ENCODE data around the gene HSH2D.

Gene HSH2D

DNA sequence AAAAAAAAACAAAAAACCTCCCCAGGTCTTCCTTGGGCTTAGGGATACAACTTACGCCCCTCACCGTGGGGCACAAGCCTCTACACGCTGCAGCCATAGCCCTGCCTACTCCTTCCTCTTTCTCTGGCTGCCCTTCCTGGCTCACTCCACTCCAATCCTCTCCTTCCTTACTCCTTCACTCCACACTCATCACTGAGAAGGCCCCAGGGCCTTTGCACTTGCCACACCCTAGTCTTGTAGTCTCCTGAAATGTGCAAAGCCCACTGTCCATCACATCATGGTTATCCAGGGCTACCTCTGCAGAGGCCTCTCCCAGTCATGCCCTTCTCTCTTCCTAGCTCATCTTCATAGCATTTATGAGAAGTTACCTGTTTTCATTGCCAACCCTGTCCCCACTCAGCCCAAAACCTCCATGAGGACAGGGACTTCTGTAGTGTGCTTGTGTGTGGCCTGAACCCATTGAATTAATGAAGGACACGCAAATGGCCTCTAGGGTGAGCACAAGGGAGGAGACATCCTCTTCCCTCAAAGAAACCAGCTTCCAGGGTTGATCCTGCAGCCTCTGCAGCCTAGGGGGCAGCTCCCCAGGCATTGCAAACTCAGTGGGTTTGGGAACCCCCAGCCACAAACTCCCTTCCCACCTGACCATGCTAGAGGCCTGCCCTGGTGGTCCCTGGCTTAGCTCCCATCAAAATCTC, 7.9 kb upstream of the HSH2D start:
- no peak overlapping the region for H3K27ac Mint-ChIP-seq
- no peaks in the 10 kb centered on the region for H3K27me3 Mint-ChIP-seq
- ATAC-seq, result peak; percentile 18
- H3K4me3 Mint-ChIP-seq, result no peak overlapping the region
- peaks cover 11 to 13% of the 10 kb centered on the region in 2 donors for H3K9me3 Mint-ChIP-seq
- no peak for DNase-seq
- H3K4me1 Mint-ChIP-seq, result peaks cover 7% of the 10 kb centered on the region

DNA sequence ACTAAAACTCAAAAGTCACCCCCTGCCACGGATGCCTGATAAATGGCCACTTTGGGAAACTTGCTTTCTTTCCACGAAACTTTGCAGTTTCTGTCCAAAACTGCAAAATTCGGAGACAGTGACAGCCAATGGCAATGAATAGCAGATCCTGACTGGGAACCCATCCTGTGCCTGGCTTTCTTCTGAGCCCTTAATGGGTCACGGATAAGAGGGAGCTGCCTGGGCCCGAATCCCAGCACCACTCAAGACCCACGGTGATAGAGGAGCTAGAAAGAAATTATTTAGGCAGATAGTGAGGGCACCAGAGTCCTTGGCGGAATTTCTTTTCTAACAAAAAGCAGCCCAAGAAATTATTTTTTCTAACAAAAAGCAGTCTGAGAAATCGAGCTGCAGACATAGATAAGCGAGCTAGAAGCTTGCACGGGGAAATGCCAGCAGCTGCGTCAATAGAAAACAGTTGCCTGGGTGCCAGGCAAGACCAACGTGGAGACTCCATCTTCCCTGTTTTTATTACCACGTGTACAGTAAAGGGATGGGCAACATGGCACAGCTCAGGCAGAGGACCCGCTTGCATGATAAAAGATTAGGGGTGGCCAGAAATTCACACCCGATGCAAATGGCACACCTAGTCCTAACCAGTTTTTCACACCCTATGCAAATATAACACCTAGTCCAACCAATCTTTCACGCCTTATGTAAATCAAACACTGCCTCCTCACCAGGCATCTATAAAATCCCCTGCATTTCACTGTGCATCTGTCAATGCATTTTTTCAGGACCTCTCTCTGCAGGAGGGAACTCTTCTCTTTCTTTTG, 7.1 kb upstream of the HSH2D start:
- H3K27ac Mint-ChIP-seq, result no peak overlapping the region
- DNase-seq (no peak), ATAC-seq (no peak)
- peaks cover 13% of the 10 kb centered on the region for H3K4me1 Mint-ChIP-seq
- peaks cover 6 to 7% of the 10 kb centered on the region in 2 donors for H3K9me3 Mint-ChIP-seq
- no peak overlapping the region for H3K4me3 Mint-ChIP-seq
- H3K27me3 Mint-ChIP-seq, result no peaks in the 10 kb centered on the region

DNA sequence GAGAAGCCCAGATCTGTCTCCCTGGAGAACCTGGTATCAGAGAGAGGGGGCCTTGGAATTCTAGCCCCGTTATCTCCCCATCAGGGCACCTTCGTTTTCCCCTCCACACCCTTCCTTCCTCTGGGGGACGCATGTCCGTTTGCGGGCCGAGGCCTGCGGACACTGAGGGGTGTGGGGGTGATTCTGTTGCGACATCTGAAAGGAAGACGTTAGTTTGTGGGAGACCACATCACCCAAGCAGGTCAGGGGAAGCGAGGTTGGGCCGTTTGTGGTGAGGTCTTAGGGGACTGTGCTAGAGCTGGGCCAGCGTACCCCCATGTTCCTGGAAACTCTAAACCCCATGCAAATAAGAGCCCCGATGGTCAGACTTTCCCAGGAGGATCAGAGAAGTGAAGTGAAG, 3.7 kb upstream of the HSH2D start:
- ATAC-seq (no peak), DNase-seq (no peak)
- Mint-ChIP-seq H3K4me3 (no peak overlapping the region), H3K9me3 (no peaks in the 10 kb centered on the region), H3K4me1 (peaks cover 41% of the 10 kb centered on the region), H3K27ac (no peak overlapping the region), H3K27me3 (no peaks in the 10 kb centered on the region)

DNA sequence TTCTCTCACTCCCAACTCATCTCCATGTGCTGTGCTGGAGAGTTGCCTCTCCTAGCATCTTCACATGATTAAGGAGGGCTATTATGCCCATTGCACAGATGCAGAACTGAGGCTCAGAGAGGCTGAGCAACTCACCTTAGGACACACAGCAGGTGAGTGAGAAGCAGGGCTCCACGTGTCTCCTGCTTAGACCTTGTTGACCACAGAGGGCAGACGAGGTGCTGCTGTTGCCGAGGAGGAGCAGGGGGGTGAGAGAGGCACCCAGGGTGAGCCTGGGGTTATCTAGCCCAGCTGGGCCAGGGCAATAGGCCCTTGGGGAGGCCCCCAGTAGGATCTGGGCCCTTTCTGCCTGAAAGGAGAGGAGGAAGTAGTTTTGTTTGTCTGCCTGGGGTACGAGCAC, 2.4 kb upstream of the HSH2D start:
- Mint-ChIP-seq H3K27me3 (no peaks in the 10 kb centered on the region), H3K4me3 (no peak overlapping the region), H3K27ac (peak overlapping the region in 1 of 2 donors; percentile 81), H3K9me3 (no peaks in the 10 kb centered on the region), H3K4me1 (peaks cover 54% of the 10 kb centered on the region)
- DNase-seq, result no peak
- ATAC-seq, result no peak

DNA sequence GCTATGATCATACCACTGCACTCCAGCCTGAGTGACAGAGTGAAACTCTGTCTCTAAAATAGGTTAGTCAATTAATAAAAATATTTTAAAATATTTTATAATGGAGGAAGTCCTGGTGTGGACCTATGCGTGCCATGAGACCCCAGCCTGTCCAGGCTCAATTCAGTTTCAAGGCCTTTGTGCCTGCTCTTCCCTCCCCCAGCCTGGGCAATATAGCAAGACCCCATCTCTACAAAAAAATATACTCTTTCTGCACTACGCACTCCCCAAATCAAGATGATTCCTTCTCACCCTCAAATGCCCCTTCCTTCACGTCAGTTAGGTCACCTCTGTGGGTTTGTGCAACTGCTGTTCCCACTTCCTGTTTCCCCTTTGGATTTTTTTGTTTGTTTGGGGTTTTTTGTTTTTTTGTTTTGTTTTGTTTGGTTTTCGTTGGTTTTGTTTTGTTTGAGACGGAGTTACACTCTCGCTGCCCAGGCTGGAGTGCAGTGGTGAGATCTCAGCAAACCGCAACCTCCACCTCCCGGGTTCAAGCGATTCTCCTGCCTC, 1.4 kb upstream of the HSH2D start:
- ATAC-seq, result no peak
- Mint-ChIP-seq H3K27me3 (no peaks in the 10 kb centered on the region), H3K4me1 (peaks cover 57% of the 10 kb centered on the region), H3K4me3 (no peak overlapping the region), H3K27ac (no peak overlapping the region), H3K9me3 (no peaks in the 10 kb centered on the region)
- no peak for DNase-seq

DNA sequence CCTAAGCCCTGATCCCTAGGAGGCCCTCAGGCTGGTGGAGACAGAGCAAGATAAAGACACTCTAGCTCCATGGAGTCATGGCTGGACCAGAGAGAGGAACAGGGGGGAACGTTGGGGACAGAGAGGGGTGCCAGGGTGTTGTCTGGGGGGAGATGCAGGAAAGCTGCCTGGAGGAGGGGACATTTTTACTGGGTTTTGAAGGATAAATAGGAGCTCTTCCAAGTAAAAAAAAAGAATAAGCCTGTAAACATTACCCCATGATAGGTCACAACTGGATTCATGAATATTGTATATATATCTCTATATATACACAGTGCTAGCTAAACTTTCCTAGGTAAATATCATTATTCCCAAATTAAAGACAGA, 714 bp downstream of the HSH2D start:
- Mint-ChIP-seq H3K27me3 (no peaks in the 10 kb centered on the region), H3K4me1 (peaks cover 62% of the 10 kb centered on the region), H3K4me3 (peak overlapping the region; percentile 96 to 99), H3K9me3 (no peaks in the 10 kb centered on the region), H3K27ac (peak overlapping the region; percentile 98)
- ATAC-seq (peak; percentile 35), DNase-seq (no peak)

DNA sequence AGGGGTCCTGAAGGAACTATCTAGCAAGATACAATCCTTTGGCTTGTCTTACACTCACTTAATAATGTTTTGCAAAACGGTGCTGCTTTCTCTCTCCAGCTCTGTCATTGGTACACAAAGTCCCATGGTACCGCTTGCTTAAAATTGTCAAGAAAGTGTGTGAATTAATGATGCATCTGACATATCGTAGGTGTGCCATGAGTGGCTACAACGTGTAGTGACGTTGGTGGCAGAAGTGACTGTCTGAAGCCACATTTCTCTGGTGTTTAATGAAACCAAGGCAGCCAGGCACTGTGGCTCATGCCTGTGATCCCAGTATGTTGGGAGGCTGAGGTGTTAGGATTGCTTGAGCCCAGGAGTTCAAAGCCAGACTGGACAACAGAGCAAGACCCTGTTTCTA, 2.6 kb downstream of the HSH2D start:
- Mint-ChIP-seq H3K4me1 (peaks cover 58% of the 10 kb centered on the region), H3K27me3 (no peaks in the 10 kb centered on the region), H3K27ac (no peak overlapping the region), H3K9me3 (no peaks in the 10 kb centered on the region), H3K4me3 (peak overlapping the region; percentile 49 to 62)
- ATAC-seq (no peak), DNase-seq (no peak)

DNA sequence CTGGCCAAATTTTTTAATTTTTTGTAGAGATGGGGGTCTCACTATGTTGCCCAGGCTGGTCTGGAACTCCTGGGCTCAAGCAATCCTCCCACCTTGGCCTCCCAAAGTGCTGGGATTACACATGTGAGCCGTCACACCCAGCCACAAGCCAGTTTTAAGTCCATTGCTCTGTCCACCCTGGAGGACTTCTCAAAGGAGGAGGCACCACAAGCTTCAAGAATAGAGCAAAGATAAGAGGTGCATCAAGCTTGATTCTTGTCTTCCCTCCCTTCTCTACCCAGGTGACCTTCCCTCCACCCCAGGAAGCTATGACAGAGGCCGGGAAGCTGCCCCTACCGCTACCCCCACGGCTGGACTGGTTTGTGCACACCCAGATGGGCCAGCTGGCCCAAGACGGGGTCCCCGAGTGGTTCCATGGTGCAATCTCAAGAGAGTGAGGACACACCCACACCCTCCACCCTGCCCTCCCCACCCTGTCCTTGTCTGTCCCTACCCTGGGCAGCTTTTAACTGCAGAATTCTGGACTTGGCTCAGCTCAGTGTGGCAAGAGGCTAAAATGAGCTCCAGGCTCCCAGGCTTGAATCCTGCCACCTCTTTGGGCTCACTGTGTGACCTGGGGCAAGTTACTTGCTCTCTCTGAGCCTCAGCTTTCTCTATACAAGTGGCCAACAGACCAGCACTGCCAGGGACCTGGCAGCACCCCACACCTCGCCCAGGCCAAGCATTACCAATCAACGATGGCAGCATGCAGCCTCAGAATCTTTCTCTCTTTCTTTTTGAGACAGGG, 5.2 kb downstream of the HSH2D start:
- H3K4me3 Mint-ChIP-seq, result no peak overlapping the region
- no peak for ATAC-seq
- no peaks in the 10 kb centered on the region for H3K27me3 Mint-ChIP-seq
- no peak overlapping the region for H3K27ac Mint-ChIP-seq
- peaks cover 37% of the 10 kb centered on the region for H3K4me1 Mint-ChIP-seq
- DNase-seq, result no peak
- H3K9me3 Mint-ChIP-seq, result no peaks in the 10 kb centered on the region

DNA sequence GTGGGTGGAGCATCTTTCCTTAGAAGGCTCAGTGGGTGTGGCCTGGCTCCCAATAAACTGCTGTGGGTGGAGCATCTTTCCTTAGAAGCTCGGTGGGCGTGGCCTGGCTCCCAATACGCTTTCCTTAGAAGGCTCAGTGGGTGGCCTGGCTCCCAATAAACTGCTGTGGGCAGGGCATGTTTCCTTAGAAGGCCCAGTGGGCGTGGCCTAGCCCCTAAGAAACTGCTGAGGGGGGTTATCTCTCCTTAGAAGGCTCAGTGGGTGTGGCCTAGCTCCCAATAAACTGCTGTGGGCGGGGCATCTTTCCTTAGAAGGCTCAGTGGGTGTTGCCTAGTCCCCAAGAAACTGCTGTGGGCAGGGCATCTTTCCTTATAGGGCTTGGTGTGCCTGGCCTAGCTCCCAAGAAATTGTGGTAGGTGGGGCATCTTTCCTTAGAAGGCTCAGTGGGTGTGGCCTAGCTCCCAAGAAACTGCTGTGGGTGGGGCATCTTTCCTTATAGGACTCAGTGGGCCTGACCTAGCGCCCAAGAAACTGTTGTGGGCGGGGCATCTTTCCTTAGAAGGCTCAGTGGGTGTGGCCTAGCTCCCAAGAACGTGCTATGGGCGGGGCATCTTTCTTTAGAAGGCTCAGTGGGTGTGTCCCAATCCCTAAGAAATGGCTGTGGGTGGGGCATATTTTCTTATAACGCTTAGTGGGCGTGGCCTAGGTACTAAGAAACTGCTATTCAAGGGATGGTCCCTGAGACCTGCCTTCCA, 10.3 kb downstream of the HSH2D start:
- Mint-ChIP-seq H3K27ac (peak overlapping the region in 1 of 2 donors; percentile 19), H3K27me3 (no peaks in the 10 kb centered on the region), H3K9me3 (no peaks in the 10 kb centered on the region), H3K4me3 (no peak overlapping the region), H3K4me1 (peaks cover 32% of the 10 kb centered on the region)
- ATAC-seq (no peak), DNase-seq (no peak)

DNA sequence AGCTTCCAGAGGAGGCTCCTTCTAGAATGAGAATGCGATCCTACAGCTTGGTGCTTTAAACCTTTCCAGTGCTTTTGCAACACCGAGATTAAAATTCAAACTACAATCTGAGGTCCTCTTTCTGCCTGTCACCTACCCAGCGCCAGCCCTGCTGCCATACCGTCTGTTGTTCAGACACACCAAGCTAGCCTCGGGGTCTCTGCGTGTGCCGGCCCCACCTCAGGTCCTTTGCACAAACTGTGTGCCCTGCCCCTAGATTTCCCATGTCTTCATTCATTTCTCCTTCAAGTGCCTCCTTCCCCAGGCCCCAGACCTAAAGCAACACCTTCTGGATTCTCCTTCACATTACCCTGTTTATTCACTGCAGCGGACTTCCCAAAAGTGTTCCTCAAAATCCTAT, 11.1 kb downstream of the HSH2D start:
- no peaks in the 10 kb centered on the region for H3K27me3 Mint-ChIP-seq
- H3K27ac Mint-ChIP-seq, result no peak overlapping the region
- ATAC-seq, result no peak
- H3K4me3 Mint-ChIP-seq, result no peak overlapping the region
- no peak for DNase-seq
- peaks cover 24% of the 10 kb centered on the region for H3K4me1 Mint-ChIP-seq
- no peaks in the 10 kb centered on the region for H3K9me3 Mint-ChIP-seq

DNA sequence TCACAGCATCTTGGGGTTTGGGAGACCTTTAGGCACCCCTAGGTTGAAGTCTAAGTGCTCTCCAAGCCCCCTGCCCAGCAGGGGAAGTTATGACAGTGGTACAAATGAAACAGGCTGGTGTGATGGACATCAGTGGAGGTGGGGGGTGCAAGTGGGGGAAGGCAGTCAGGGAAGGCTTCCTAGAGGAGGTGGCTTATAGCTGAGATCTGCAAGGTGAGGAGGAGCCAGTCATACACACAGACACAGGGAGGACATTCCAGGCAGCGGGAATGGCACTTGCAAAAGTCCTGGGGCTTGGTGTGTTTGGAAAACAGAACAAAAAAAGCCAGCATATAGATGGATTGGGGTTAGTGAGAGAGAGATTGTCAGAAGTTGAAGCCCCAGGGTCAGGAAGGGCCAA, 11.6 kb downstream of the HSH2D start:
- H3K27me3 Mint-ChIP-seq, result no peaks in the 10 kb centered on the region
- no peak for DNase-seq
- peak overlapping the region in 1 of 2 donors; percentile 10 for H3K27ac Mint-ChIP-seq
- H3K4me3 Mint-ChIP-seq, result no peak overlapping the region
- H3K4me1 Mint-ChIP-seq, result peaks cover 23% of the 10 kb centered on the region
- no peak for ATAC-seq
- H3K9me3 Mint-ChIP-seq, result no peaks in the 10 kb centered on the region

DNA sequence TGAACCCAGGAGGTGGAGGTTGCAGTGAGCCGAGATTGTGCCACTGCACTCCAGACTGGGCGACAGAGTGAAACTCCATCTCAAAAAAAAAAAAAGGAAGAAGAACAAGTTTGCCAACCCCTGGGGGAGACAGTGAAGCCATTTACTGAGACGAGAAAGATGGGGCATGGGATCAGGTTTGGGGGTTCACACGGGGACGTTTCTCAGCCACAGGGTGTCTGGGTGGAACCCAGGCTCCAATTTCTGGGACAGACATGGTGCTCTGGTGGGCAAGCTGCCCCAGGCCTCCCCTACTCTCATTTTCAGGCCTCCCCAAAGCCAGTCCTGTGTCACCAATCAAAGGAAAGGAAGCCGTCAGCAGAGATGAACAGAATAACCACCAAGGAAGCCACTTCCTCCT, 13.4 kb downstream of the HSH2D start:
- no peaks in the 10 kb centered on the region for H3K27me3 Mint-ChIP-seq
- no peak overlapping the region for H3K4me3 Mint-ChIP-seq
- no peak overlapping the region for H3K27ac Mint-ChIP-seq
- no peaks in the 10 kb centered on the region for H3K9me3 Mint-ChIP-seq
- peaks cover 40% of the 10 kb centered on the region for H3K4me1 Mint-ChIP-seq
- DNase-seq (no peak), ATAC-seq (no peak)

DNA sequence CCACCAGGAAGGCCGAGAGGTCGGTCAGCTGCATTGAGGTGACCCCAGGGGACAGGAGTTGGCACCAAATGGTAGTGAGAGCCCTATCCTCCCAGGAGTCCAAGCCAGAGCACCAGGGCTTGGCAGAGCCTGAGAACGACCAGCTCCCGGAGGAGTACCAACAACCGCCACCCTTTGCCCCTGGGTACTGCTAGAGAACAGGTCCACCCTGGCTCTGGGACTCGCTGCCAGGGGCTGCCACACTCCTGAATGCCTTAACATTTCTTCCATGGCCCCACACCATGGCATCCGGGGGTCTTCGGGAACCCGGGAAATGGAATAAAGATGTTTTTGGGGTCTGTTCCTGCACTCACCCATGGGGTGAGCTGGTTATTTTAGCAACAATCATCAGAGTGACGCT, 14.1 kb downstream of the HSH2D start:
- Mint-ChIP-seq H3K27ac (no peak overlapping the region), H3K9me3 (no peaks in the 10 kb centered on the region), H3K4me3 (no peak overlapping the region), H3K4me1 (peaks cover 41% of the 10 kb centered on the region), H3K27me3 (no peaks in the 10 kb centered on the region)
- ATAC-seq (no peak), DNase-seq (no peak)

DNA sequence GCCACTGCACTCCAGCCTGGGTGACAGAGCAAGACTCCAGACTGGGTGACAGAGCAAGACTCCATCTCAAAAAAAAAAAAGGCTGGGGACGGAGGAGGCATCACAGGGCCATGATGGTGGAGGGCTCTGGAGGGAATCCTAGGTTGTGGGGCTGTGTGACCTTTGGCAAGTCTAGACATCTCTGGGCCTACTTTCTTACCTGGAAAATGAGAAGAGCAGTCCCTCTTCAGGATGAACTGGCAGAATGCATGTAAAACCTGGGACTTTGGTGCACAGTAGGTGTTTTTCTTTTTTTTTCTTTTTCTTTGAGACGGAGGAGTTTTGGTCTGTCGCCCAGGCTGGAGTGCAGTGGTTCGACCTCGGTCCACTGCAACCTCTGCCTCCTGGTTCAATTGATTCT, 16.2 kb downstream of the HSH2D start:
- Mint-ChIP-seq H3K4me1 (peaks cover 41% of the 10 kb centered on the region), H3K4me3 (no peak overlapping the region), H3K9me3 (no peaks in the 10 kb centered on the region), H3K27me3 (no peaks in the 10 kb centered on the region), H3K27ac (peak overlapping the region in 1 of 2 donors; percentile 82)
- ATAC-seq, result no peak
- DNase-seq, result no peak

DNA sequence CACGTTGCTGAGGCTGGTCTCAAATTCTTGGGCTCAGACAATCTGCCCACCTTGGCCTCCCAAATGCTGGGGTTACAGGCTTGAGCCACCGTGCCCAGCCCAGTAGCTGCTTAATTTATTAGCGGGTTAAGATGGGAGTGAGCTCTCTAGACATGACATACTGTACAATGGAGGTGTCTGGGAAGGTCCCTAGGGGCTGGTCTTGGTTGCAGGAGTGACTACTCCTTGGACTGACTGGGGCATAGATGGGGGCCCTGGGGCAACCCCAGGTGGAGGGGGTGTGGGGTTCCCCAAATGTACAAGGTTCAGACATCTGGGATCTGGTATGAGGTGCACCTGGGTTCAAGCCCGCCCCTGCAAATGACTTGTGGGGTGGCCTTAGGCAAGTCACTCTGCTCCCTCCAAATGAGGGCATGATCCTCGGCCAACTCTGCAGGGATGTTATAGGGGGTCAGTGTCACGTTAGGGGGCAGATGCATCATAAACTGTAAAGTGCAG, 17.0 kb downstream of the HSH2D start:
- ATAC-seq (peak; percentile 67), DNase-seq (no peak)
- Mint-ChIP-seq H3K27me3 (no peaks in the 10 kb centered on the region), H3K27ac (peak overlapping the region in 1 of 2 donors; percentile 75), H3K4me3 (peak overlapping the region; percentile 51 to 56), H3K9me3 (no peaks in the 10 kb centered on the region), H3K4me1 (peaks cover 34% of the 10 kb centered on the region)

All from stimulated activated naive CD8-positive, alpha-beta T cell treated with anti-CD3 and anti-CD28 coated beads, Interleukin-15, amount 100 ng/mL, for 72 hours (primary cell).